Measurements from ENCODE around the gene PTPN5. TPM values are rescaled to one million over a fixed set of nuclear protein-coding genes. Genes with fewer than 3 reads are reported as not detected.

PTPN5 gene
- total RNA-seq, 6 experiments from 2014 or later = not detected

DNA sequence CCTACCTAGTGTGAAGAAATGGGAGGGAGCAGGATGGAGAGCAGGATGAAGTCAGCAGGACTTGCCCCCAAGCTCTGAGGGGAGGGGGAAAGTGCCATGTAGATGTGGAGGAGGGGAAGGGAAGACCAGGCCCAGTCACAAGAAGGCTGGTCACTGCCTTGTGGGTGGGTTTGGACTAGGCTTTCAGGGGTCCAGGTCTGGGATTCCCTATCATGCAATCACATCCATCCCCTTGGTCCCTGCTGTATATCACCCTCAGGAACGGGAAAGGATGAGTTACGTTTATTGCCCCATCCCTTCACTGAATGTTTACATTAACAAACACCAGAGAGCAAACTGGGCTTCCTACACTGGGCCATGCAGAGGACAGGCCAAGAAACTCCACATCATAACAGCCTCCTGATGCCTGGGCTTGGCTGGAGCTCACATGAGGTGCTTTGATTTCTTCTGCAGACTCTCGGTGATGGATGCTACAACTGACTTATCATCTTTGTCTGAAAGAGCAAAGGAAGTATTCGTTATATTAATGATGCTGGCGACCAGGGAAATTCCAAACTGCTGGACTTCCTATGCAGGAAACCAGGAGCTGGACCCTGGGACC is 87.5 kb downstream of the PTPN5 start:
- H3K4me3 Mint-ChIP-seq = no peak overlapping the region
- no peak overlapping the region for H3K27ac Mint-ChIP-seq
- H3K9me3 Mint-ChIP-seq = no peaks in the 10 kb centered on the region
- no peaks in the 10 kb centered on the region for H3K36me3 Mint-ChIP-seq (ENCODE audit: low read depth)
- TF ChIP-seq CTCF (IDR thresholded peaks at IDR 0.05) = no peak
- no peak for DNase-seq
- no peaks in the 10 kb centered on the region for H3K4me1 Mint-ChIP-seq (ENCODE audit: low read depth)
- peaks cover 56% of the 10 kb centered on the region for H3K27me3 Mint-ChIP-seq (ENCODE audit: insufficient read depth)

- H3K27me3 Mint-ChIP-seq (ENCODE audit: insufficient read depth) = peaks cover 48% of the 10 kb centered on the region
- H3K4me1 Mint-ChIP-seq (ENCODE audit: low read depth) = peaks cover 2% of the 10 kb centered on the region
- no peak overlapping the region for H3K27ac Mint-ChIP-seq
- H3K4me3 Mint-ChIP-seq = no peak overlapping the region
- TF ChIP-seq CTCF (IDR thresholded peaks at IDR 0.05) = no peak
- no peaks in the 10 kb centered on the region for H3K36me3 Mint-ChIP-seq (ENCODE audit: low read depth)
- no peak for DNase-seq
- no peaks in the 10 kb centered on the region for H3K9me3 Mint-ChIP-seq
These were observed 88.4 kb downstream of the PTPN5 start for GRCh38 chr11:18703001-18703763.

DNA sequence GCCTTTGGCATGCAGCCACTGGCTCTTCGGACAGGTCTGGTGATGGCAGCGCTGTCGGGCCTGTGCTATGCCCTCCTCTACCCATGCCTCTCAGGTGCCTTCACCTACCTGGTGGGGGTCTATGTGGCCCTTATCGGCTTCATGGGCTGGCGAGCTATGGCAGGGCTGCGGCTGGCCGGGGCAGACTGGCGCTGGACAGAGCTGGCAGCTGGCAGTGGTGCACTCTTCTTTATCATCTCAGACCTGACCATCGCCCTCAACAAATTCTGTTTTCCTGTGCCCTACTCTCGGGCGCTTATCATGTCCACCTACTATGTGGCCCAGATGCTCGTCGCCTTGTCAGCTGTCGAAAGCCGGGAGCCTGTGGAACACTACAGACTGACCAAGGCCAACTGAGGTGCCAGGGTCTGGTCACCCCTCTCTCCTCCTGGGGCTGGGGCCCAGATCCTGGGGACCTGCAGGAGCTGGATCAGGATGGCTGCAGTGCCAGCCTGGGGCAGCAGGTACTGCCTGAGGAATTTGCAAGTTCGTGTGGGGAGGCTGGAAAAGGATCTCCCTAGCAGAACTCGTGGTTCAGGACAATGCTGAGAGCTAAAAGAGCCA is 89.9 kb downstream of the PTPN5 start:
- H3K36me3 Mint-ChIP-seq (ENCODE audit: low read depth) = no peaks in the 10 kb centered on the region
- no peak for TF ChIP-seq CTCF (IDR thresholded peaks at IDR 0.05)
- no peak for DNase-seq
- H3K4me1 Mint-ChIP-seq (ENCODE audit: low read depth) = peaks cover 17% of the 10 kb centered on the region
- no peak overlapping the region for H3K4me3 Mint-ChIP-seq
- H3K27ac Mint-ChIP-seq = no peak overlapping the region
- H3K9me3 Mint-ChIP-seq = no peaks in the 10 kb centered on the region
- peaks cover 36% of the 10 kb centered on the region for H3K27me3 Mint-ChIP-seq (ENCODE audit: insufficient read depth)

DNA sequence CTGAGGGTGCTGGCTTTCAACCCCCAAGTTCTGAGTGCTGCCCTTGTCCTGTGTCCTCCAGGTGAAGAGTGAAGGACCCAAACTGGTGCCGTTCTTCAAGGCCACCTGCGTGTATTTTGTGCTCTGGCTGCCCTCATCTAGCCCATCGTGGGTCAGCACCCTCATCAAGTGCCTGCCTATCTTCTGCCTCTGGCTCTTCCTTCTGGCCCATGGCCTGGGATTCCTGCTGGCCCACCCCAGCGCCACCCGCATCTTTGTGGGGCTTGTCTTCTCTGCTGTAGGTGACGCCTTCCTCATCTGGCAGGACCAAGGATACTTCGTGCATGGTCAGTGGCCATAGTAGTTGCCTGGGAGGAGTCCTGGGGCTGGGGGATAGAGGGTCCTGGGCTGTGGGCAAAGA is 90.7 kb downstream of the PTPN5 start:
- H3K4me3 Mint-ChIP-seq = no peak overlapping the region
- no peaks in the 10 kb centered on the region for H3K36me3 Mint-ChIP-seq (ENCODE audit: low read depth)
- DNase-seq = no peak
- H3K9me3 Mint-ChIP-seq = no peaks in the 10 kb centered on the region
- TF ChIP-seq CTCF (IDR thresholded peaks at IDR 0.05) = no peak
- no peak overlapping the region for H3K27ac Mint-ChIP-seq
- peaks cover 32% of the 10 kb centered on the region for H3K27me3 Mint-ChIP-seq (ENCODE audit: insufficient read depth)
- peaks cover 20% of the 10 kb centered on the region for H3K4me1 Mint-ChIP-seq (ENCODE audit: low read depth)

DNA sequence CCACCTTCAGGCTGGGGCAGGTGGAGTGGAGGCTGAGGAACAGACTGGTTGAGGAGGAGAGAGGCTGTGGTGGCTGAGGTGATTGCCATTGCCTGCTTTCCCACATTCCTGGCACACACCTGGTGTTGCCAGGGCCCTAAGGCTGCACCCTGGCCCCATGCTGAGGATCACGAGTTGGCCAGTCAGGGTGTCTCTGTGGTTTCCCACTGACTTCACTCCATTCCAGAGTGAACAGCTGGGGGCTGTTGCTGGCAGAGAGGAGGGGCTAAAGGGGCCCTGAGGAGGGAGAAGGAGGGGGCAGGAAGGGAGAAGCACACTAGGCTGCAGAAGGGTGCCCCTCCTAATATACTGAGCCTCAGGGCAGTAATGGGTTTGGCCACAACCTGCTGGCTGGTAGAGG is 91.2 kb downstream of the PTPN5 start:
- DNase-seq = no peak
- H3K36me3 Mint-ChIP-seq (ENCODE audit: low read depth) = no peaks in the 10 kb centered on the region
- H3K9me3 Mint-ChIP-seq = no peaks in the 10 kb centered on the region
- H3K4me3 Mint-ChIP-seq = no peak overlapping the region
- peaks cover 29% of the 10 kb centered on the region for H3K27me3 Mint-ChIP-seq (ENCODE audit: insufficient read depth)
- H3K4me1 Mint-ChIP-seq (ENCODE audit: low read depth) = peaks cover 20% of the 10 kb centered on the region
- TF ChIP-seq CTCF (IDR thresholded peaks at IDR 0.05) = no peak
- H3K27ac Mint-ChIP-seq = no peak overlapping the region
